ENCODE measurements around the gene C20orf204.
"Not testable (repeated sequence)": the region's sequence is repeated elsewhere in the genome, so short reads cannot be mapped to it uniquely, and the experiment has no call there.

The C20orf204 gene

DNA sequence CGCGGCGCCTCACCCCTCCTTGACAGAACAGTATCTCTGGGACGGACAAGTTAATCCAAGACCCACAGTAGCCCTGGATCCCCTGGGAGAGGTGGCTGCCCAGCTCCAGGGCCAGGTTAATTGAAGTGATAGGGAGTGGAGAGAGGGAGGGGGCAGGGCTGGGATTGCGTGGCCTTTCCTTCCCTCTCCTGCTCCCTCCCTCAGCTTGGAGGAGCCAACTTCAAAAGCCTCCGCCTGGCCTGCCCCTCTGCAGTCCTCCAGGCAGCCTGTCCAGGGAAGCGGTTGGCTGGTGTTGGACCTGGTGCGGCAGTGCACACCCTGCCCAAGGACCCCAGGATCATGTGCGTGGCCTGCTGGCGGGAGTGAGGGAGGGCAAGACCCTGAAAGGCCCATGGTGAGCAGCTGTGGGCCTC, at the start of gene C20orf204:
TSS of gene C20orf204 (plus strand) at position 250 of the 413 bp plus-strand sequence. CDS start at position 392, 142 bp downstream.
- H3K9me3 Mint-ChIP-seq = no peaks in the 10 kb centered on the region
- peaks cover 45% of the 10 kb centered on the region for H3K36me3 Mint-ChIP-seq (ENCODE audit: low read depth)
- H3K27me3 Mint-ChIP-seq = peaks cover 51% of the 10 kb centered on the region
- H3K27ac Mint-ChIP-seq = no peak within 1 kb of the TSS
- H3K4me1 Mint-ChIP-seq (ENCODE audit: low read depth) = peaks cover 12% of the 10 kb centered on the region
- intact Hi-C loops (cut with micrococcal nuclease) = no loop called here
- H3K4me3 Mint-ChIP-seq = no peak within 1 kb of the TSS

- no peak overlapping the region for H3K27ac Mint-ChIP-seq
- no peaks in the 10 kb centered on the region for H3K4me1 Mint-ChIP-seq (ENCODE audit: low read depth)
- H3K9me3 Mint-ChIP-seq = no peaks in the 10 kb centered on the region
- intact Hi-C loops (cut with micrococcal nuclease) = no loop called here
- H3K4me3 Mint-ChIP-seq = no peak overlapping the region
- no peaks in the 10 kb centered on the region for H3K27me3 Mint-ChIP-seq
- H3K36me3 Mint-ChIP-seq (ENCODE audit: low read depth) = peaks cover 100% of the 10 kb centered on the region
These were observed 35.1 kb upstream of the C20orf204 start for GRCh38 chr20:64000906-64001305.

DNA sequence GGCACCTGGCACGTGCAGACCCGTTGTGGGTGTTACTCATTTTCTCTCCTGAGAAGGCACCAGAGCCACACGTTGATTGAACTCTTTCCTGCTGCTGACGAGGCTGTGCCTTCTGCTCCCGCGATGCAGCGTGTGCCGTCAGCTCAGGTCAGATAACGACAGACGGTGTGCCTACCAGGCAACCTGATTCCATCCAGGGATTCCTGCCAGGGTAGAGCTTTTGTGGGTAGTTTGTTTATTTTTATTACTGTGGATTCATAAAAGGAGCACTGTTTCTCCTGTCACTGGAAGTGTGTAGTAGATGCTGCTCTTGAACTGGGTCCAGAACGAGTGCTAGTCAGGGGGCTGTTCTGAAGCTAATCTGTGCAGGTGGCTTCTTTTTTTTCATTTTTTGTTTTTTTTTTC, 34.4 kb upstream of the C20orf204 start:
- intact Hi-C loops (cut with micrococcal nuclease) = no loop called here
- Mint-ChIP-seq H3K4me3 (no peak overlapping the region), H3K27ac (no peak overlapping the region), H3K4me1 (ENCODE audit: low read depth) (no peaks in the 10 kb centered on the region), H3K9me3 (no peaks in the 10 kb centered on the region), H3K36me3 (ENCODE audit: low read depth) (peaks cover 100% of the 10 kb centered on the region), H3K27me3 (no peaks in the 10 kb centered on the region)

DNA sequence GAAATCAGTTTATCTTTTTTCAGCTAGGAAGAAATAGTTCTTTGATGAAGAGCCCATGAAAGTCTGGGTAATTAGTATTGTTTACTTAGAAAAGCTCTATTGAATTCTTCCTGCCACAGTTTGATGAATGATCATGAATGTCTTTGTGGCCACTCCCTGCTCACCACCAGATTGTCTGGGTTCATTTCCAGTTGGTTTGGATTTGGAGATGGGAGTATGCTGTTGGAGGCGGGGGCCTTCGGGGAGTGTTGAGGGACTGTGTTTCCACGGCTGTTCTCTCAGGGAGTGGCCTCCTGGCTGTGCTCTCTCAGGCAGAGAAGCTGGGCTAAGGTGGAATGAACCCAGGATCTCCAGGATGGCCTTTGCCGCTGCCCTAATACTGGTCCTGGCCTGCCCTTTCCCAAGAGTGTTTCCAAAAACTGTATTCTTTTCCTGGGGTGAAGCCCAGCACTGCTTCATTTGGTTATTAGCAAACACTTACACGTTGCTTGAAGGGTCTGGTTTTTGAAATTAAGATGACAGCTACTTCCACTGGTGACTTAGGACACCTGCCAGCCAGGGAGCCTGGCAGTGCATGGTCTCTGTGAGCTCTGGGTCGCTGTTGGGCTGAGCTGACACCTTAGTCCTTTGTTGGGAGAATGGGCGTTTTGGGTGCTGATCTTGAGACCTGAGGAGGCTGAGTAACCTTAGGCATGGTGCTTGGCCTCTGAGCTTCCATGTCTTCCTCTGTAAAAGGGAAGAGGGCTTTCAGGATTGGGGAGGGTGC, 31.8 kb upstream of the C20orf204 start:
- Mint-ChIP-seq H3K4me3 (no peak overlapping the region), H3K27ac (no peak overlapping the region), H3K9me3 (peaks cover 7% of the 10 kb centered on the region), H3K27me3 (no peaks in the 10 kb centered on the region), H3K4me1 (ENCODE audit: low read depth) (no peaks in the 10 kb centered on the region), H3K36me3 (ENCODE audit: low read depth) (peaks cover 100% of the 10 kb centered on the region)
- intact Hi-C loops (cut with micrococcal nuclease) = no loop called here

- Mint-ChIP-seq H3K4me3 (no peak overlapping the region), H3K36me3 (ENCODE audit: low read depth) (peaks cover 100% of the 10 kb centered on the region), H3K27me3 (no peaks in the 10 kb centered on the region), H3K9me3 (peaks cover 7% of the 10 kb centered on the region), H3K27ac (no peak overlapping the region), H3K4me1 (ENCODE audit: low read depth) (no peaks in the 10 kb centered on the region)
- intact Hi-C loops (cut with micrococcal nuclease) = no loop called here
These were observed 30.6 kb upstream of the C20orf204 start for GRCh38 chr20:64005394-64005793.

- Mint-ChIP-seq H3K27me3 (no peaks in the 10 kb centered on the region), H3K36me3 (ENCODE audit: low read depth) (peaks cover 100% of the 10 kb centered on the region), H3K9me3 (peaks cover 7% of the 10 kb centered on the region), H3K27ac (no peak overlapping the region), H3K4me3 (no peak overlapping the region), H3K4me1 (ENCODE audit: low read depth) (no peaks in the 10 kb centered on the region)
- intact Hi-C loops (cut with micrococcal nuclease) = no loop called here
These were observed 29.5 kb upstream of the C20orf204 start for GRCh38 chr20:64006490-64006889.

GRCh38 chr20:64006902-64007301, 29.1 kb upstream of the C20orf204 start:
- peaks cover 98% of the 10 kb centered on the region for H3K36me3 Mint-ChIP-seq (ENCODE audit: low read depth)
- no peak overlapping the region for H3K4me3 Mint-ChIP-seq
- H3K9me3 Mint-ChIP-seq = peaks cover 7% of the 10 kb centered on the region
- H3K4me1 Mint-ChIP-seq (ENCODE audit: low read depth) = no peaks in the 10 kb centered on the region
- H3K27ac Mint-ChIP-seq = no peak overlapping the region
- intact Hi-C loops (cut with micrococcal nuclease) = no loop called here
- no peaks in the 10 kb centered on the region for H3K27me3 Mint-ChIP-seq

GRCh38 chr20:64009811-64010387, 26.1 kb upstream of the C20orf204 start:
- Mint-ChIP-seq H3K4me1 (ENCODE audit: low read depth) (no peaks in the 10 kb centered on the region), H3K27ac (no peak overlapping the region), H3K9me3 (peaks cover 7% of the 10 kb centered on the region), H3K36me3 (ENCODE audit: low read depth) (peaks cover 91% of the 10 kb centered on the region), H3K4me3 (no peak overlapping the region), H3K27me3 (no peaks in the 10 kb centered on the region)
- intact Hi-C loops (cut with micrococcal nuclease) = no loop called here

- no peak overlapping the region for H3K27ac Mint-ChIP-seq
These were observed 25.2 kb upstream of the C20orf204 start for GRCh38 chr20:64010711-64011237.

DNA sequence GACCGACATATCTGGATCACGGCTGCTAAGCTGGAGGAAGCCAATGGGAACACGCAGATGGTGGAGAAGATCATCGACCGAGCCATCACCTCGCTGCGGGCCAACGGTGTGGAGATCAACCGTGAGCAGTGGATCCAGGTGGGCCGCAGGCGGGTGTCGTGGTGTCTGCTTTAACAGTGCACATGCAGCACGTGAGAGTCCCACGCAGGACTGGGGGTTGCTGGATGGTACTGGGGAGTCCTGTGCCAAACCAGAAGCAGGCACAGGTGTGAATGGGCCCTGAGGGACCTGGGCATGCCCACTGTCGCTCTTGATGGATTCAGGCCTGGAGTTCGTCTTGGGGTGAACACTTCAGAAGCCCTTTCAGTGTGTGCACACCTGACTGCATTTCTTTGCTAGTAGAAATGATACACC, 24.6 kb upstream of the C20orf204 start:
- Mint-ChIP-seq H3K36me3 (ENCODE audit: low read depth) (peaks cover 91% of the 10 kb centered on the region), H3K27me3 (no peaks in the 10 kb centered on the region), H3K27ac (no peak overlapping the region), H3K9me3 (peaks cover 7% of the 10 kb centered on the region), H3K4me3 (no peak overlapping the region), H3K4me1 (ENCODE audit: low read depth) (no peaks in the 10 kb centered on the region)
- intact Hi-C loops (cut with micrococcal nuclease) = no loop called here

More at GRCh38 chr20:64010711-64011237, 25.2 kb upstream of the C20orf204 start:
- peaks cover 91% of the 10 kb centered on the region for H3K36me3 Mint-ChIP-seq (ENCODE audit: low read depth)
- no peaks in the 10 kb centered on the region for H3K4me1 Mint-ChIP-seq (ENCODE audit: low read depth)
- H3K9me3 Mint-ChIP-seq = peaks cover 7% of the 10 kb centered on the region
- intact Hi-C loops (cut with micrococcal nuclease) = no loop called here
- no peaks in the 10 kb centered on the region for H3K27me3 Mint-ChIP-seq
- no peak overlapping the region for H3K4me3 Mint-ChIP-seq

DNA sequence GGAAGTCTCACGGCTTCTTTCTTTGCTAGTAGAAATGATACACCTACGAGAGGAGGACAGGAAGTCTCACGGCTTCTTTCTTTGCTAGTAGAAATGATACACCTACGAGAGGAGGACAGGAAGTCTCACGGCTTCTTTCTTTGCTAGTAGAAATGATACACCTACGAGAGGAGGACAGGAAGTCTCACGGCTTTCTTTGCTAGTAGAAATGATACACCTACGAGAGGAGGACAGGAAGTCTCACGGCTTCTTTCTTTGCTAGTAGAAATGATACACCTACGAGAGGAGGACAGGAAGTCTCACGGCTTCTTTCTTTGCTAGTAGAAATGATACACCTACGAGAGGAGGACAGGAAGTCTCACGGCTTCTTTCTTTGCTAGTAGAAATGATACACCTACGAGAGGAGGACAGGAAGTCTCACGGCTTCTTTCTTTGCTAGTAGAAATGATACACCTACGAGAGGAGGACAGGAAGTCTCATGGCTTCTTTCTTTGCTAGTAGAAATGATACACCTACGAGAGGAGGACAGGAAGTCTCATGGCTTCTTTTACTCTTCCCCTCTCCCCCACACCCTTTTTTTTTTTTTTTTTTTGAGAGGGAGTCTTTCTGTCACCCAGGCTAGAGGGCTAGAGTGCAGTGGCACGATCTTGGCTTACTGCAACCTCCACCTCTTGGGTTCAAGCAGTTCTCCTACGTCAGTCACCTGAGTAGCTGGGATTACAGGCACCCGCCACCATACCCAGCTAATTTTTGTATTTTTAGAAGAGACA, 23.4 kb upstream of the C20orf204 start:
- H3K4me1 Mint-ChIP-seq (ENCODE audit: low read depth); H3K9me3 Mint-ChIP-seq; H3K27me3 Mint-ChIP-seq; H3K4me3 Mint-ChIP-seq; H3K27ac Mint-ChIP-seq; intact Hi-C loops (cut with micrococcal nuclease): not testable (repeated sequence)
- peaks cover 91% of the 10 kb centered on the region for H3K36me3 Mint-ChIP-seq (ENCODE audit: low read depth)

DNA sequence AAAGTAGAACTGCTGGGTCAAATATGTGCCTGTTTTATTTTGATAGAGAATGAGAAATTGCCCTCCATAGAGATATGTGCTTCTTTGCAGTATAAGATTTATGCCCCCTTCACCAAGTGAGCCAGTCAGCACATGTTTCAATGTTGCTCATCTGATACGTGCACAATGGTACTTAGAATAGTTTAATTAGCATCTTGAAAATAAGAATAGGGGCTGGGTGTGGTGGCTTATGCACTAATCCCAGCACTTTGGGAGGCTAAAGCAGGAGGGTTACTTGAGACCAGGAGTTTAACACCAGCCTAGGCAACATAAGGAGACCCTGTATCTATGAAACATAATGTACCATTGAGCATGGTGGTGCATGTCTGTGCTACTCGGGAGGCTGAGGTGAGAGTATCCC, 20.3 kb upstream of the C20orf204 start:
- Mint-ChIP-seq H3K4me1 (ENCODE audit: low read depth) (no peaks in the 10 kb centered on the region), H3K4me3 (no peak overlapping the region), H3K27me3 (no peaks in the 10 kb centered on the region), H3K9me3 (no peaks in the 10 kb centered on the region), H3K36me3 (ENCODE audit: low read depth) (peaks cover 90% of the 10 kb centered on the region), H3K27ac (no peak overlapping the region)
- intact Hi-C loops (cut with micrococcal nuclease) = no loop called here

DNA sequence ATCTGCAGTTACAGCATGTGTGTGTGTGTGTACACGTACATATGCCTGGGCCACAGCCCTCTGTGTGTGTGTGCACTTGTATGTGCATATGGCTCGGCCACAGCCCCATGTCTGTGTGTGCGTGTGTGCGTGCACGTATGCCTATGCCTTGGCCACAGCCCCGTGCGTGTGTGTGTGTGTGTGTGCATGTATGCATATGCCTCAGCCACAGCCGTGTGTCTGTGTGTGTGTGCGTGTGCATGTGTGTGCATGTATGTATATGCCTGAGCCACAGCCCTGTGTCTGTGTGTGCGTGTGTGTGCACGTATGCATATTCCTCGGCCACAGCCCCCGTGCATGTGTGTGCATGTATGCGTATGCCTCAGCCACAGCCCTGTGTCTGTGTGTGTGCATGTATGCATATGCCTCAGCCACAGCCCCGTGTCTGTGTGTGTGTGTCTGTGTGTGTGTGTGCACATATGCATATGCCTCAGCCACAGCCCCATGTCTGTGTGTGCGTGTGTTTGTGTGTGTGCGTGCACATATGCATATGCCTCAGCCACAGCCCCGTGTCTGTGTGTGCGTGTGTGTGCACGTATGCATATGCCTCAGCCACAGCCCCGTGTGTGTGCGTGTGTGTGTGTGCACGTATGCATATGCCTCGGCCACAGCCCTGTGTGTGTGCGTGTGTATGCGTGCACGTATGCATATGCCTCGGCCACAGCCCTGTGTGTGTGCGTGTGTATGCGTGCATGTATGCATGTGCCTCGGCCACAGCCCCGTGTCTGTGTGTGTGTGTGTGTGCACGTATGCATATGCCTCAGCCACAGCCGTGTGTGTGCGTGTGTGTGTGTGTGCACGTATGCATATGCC, 14.6 kb upstream of the C20orf204 start:
- Mint-ChIP-seq H3K4me1 (ENCODE audit: low read depth) (no peaks in the 10 kb centered on the region), H3K27ac (no peak overlapping the region), H3K36me3 (ENCODE audit: low read depth) (peaks cover 99% of the 10 kb centered on the region), H3K9me3 (no peaks in the 10 kb centered on the region), H3K27me3 (no peaks in the 10 kb centered on the region), H3K4me3 (no peak overlapping the region)
- intact Hi-C loops (cut with micrococcal nuclease) = no loop called here
